ENCODE data around the gene LCMT1. TPM values are rescaled to one million over a fixed set of nuclear protein-coding genes. Genes with fewer than 3 reads are reported as not detected.

Gene LCMT1
- total RNA-seq, 1 experiment from 2014 or later: 67.1 TPM

GRCh38 chr16:25151996-25152395 lies 40.5 kb downstream of the LCMT1 start:
- DNase-seq: peak; percentile 86 to 87
- Histone ChIP-seq H3K79me2 (ENCODE audit: low read depth) (no peaks in the 10 kb centered on the region), H3K9me2 (ENCODE audit: insufficient read depth) (no peaks in the 10 kb centered on the region), H3K4me2 (peak overlapping the region; percentile 51), H3F3A (ENCODE audit: insufficient read depth, low read depth) (peaks cover 35% of the 10 kb centered on the region), H2AFZ (no peak overlapping the region), H3K27ac (peak overlapping the region; percentile 80), H3K4me1 (replicated peaks; ENCODE audit: insufficient read depth) (peaks cover 29% of the 10 kb centered on the region), H3K4me3 (no peak overlapping the region), H3K36me3 (ENCODE audit: low read depth) (peaks cover 4% of the 10 kb centered on the region; the same call in 1 of the 2 replicates), H4K20me1 (ENCODE audit: insufficient read depth) (no peaks in the 10 kb centered on the region), H3K9me3 (ENCODE audit: insufficient read depth, low read depth) (no peaks in the 10 kb centered on the region), H3K27me3 (ENCODE audit: insufficient read depth, low read depth) (no peaks in the 10 kb centered on the region)
- TF ChIP-seq EZH2 (IDR thresholded peaks at IDR 0.05; ENCODE audit: low read depth) (no peak), CTCF (conservative IDR thresholded peaks at IDR 0.05) (no peak)
- POLR2A ChIA-PET (ENCODE audit: unreplicated experiment): interaction anchor here (0.7 kb wide), 1 partner anchor 90 kb away, joined by 3 read pairs; no protein-coding TSS in a partner anchor
- CTCF ChIA-PET: interaction anchor here (0.6 kb wide), 2 partner anchors 112 to 234 kb away, joined by 4 to 7 read pairs; no protein-coding TSS in a partner anchor
- BruUV-seq (replicated peaks): no TSS peak
- intact Hi-C loops (cut with micrococcal nuclease; ENCODE audit: unreplicated experiment): loop anchor here (1.0 to 5.0 kb wide), 3 partner anchors 41 to 318 kb away; partner anchors contain the start of genes LCMT1 and ZKSCAN2

- Histone ChIP-seq H3K9me2 (ENCODE audit: insufficient read depth) (no peaks in the 10 kb centered on the region), H3K9me3 (ENCODE audit: insufficient read depth, low read depth) (no peaks in the 10 kb centered on the region), H3K4me2 (no peak overlapping the region), H3K27me3 (ENCODE audit: insufficient read depth, low read depth) (no peaks in the 10 kb centered on the region), H4K20me1 (ENCODE audit: insufficient read depth) (no peaks in the 10 kb centered on the region), H3K79me2 (ENCODE audit: low read depth) (no peaks in the 10 kb centered on the region), H3K27ac (no peak overlapping the region), H3K4me1 (replicated peaks; ENCODE audit: insufficient read depth) (peaks cover 27% of the 10 kb centered on the region), H3K4me3 (no peak overlapping the region), H2AFZ (no peak overlapping the region), H3F3A (ENCODE audit: insufficient read depth, low read depth) (peaks cover 26% of the 10 kb centered on the region), H3K36me3 (ENCODE audit: low read depth) (peaks cover 4% of the 10 kb centered on the region; the same call in 1 of the 2 replicates)
- BruUV-seq (replicated peaks): no TSS peak
- intact Hi-C loops (cut with micrococcal nuclease; ENCODE audit: unreplicated experiment): no loop called here
- ChIA-PET POLR2A (ENCODE audit: unreplicated experiment) (no interaction called here), CTCF (no interaction called here)
- TF ChIP-seq CTCF (conservative IDR thresholded peaks at IDR 0.05) (no peak), EZH2 (IDR thresholded peaks at IDR 0.05; ENCODE audit: low read depth) (no peak)
- no peak for DNase-seq
Measured at GRCh38 chr16:25155553-25156460, 44.3 kb downstream of the LCMT1 start.

GRCh38 chr16:25157271-25157875 lies 45.8 kb downstream of the LCMT1 start:
- Histone ChIP-seq H4K20me1 (ENCODE audit: insufficient read depth) (no peaks in the 10 kb centered on the region), H3K36me3 (ENCODE audit: low read depth) (peaks cover 4% of the 10 kb centered on the region; the same call in 1 of the 2 replicates), H2AFZ (no peak overlapping the region), H3K4me3 (no peak overlapping the region), H3K9me3 (ENCODE audit: insufficient read depth, low read depth) (no peaks in the 10 kb centered on the region), H3K27me3 (ENCODE audit: insufficient read depth, low read depth) (no peaks in the 10 kb centered on the region), H3K4me1 (replicated peaks; ENCODE audit: insufficient read depth) (peaks cover 13% of the 10 kb centered on the region), H3K9me2 (ENCODE audit: insufficient read depth) (no peaks in the 10 kb centered on the region), H3K27ac (no peak overlapping the region), H3F3A (ENCODE audit: insufficient read depth, low read depth) (peaks cover 11% of the 10 kb centered on the region), H3K79me2 (ENCODE audit: low read depth) (no peaks in the 10 kb centered on the region), H3K4me2 (no peak overlapping the region)
- ChIA-PET CTCF (no interaction called here), POLR2A (ENCODE audit: unreplicated experiment) (no interaction called here)
- no peak for DNase-seq
- no TSS peak for BruUV-seq (replicated peaks)
- TF ChIP-seq EZH2 (IDR thresholded peaks at IDR 0.05; ENCODE audit: low read depth): no peak
- TF ChIP-seq CTCF (conservative IDR thresholded peaks at IDR 0.05): no peak
- intact Hi-C loops (cut with micrococcal nuclease; ENCODE audit: unreplicated experiment): no loop called here

Measured in PC-9 (cell line).